NCI-H345 treated with DMSO at 0.1 percent for 48 hours (cell line): ENCODE measurements around the gene HAS3.
"Not testable (repeated sequence)": the region's sequence is repeated elsewhere in the genome, so short reads cannot be mapped to it uniquely, and the experiment has no call there.

Experiments used
- DNase-seq: peaks from one replicate; lab custom pipeline; 2025; ENCODE audit not compliant: unreplicated experiment; lab: John Stamatoyannopoulos, UW

HAS3 gene

GRCh38 chr16:69141014-69141413, 35.6 kb downstream of the HAS3 start:
- DNase-seq = no peak

DNA sequence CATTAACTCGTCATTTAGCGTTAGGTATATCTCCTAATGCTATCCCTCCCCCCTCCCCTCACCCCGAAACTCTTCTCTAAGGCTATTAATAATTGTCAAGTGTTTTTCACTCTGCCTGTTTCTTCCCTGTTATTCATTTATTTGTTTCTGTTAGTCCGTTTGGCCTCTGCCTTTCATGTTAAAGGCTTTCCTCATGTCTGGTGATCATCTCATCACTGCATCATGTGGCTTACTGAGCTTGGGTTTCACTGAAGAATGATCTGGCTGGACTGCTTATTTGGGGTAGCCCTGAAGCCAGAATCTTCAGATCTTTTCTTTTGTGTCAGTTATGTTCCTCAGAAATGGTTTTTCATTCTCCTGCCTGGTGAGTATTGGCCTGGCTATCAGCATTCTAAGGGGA, 36.5 kb downstream of the HAS3 start:
- no peak for DNase-seq

DNA sequence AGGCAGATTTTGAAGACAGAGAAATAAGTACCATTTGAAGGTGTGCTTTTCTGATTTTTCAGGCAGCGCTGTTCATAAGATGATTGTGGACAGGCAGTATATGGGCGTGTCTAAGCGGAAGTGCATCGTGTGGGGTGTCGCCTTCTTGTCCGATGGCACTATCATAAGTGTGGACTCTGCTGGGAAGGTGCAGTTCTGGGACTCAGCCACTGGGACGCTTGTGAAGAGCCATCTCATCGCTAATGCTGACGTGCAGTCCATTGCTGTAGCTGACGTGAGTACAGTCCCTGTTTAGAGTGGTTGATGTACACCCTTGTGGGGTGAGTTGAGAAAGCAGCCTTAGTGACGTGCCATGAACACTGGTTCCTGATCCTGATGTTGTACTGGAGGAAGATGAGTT, 37.7 kb downstream of the HAS3 start:
- DNase-seq = no peak

DNA sequence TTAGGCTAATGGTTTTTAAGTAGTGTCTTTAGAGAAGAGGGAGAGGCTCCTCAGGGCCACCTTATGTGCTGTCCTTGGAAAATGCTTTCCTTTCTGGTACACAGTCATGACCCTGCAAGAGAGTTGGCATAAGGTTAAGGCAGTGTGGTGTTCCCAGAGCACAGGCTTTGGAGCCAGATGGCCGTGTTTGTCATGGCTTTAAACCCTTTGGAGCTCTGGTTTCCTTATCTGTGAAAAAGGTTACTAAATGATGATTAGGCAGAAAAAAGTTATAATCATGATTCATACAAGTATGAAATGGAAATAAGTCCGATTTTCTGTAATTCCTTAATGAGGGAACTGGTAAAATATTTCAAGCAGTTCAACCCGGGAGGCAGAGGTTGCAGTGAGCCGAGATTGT, 40.2 kb downstream of the HAS3 start:
- DNase-seq = no peak

- DNase-seq = not testable (repeated sequence)
These were observed 44.2 kb downstream of the HAS3 start for GRCh38 chr16:69149621-69150020.

GRCh38 chr16:69150146-69150865, 44.9 kb downstream of the HAS3 start:
- DNase-seq = peak; percentile 32

DNA sequence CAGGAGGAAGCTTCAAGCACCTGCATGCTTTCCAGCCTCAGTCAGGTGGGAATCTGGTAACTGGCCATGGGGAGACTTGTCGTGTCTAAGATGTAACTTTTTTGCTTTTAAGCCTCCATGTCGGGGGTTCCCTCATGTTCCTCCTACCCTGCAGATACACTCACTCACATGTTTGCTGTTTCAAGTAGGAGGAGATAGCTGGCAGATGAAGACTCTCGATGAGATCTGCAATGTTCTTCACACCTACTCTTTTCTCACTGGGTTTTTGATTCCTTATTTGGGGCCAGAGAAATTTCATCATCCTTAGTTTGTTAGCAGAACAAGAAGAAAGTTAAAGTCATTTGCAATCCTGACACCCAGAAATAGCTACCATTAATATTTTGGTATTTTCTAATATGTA, 51.7 kb downstream of the HAS3 start:
- no peak for DNase-seq

GRCh38 chr16:69160192-69160591, 54.7 kb downstream of the HAS3 start:
- DNase-seq = no peak

- DNase-seq = no peak
These were observed 60.1 kb downstream of the HAS3 start for GRCh38 chr16:69165584-69165983.

DNA sequence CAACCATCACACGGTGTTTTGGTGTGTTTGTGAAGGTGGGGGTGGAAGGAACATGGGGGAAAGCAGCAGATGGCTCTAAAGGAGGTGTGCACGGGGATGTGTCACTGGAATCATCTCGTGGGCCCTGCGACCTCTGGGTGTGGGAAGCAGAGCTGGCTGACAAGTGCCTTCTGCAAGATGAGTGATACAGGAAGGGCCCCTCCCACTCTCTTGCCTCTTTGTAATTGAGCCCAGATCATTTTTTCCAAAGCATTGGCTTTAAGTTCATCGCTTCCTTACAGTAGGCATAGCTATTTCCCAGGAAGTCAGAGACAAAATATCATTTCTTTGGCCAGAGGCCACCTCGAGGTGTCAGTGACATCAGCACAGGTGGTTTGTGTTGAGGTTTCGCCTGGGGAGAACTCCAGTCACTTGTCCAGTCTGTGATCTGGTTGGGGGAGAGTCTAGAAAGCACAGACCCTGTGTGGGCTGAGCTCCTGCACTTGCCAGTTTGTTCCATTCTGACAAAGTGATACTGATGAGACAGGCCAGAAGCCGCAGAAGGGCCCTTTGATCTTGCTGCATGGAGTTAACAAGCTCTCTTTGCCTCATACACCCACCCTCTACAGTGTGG, 60.9 kb downstream of the HAS3 start:
- DNase-seq = no peak

- DNase-seq = no peak
These were observed 61.8 kb downstream of the HAS3 start for GRCh38 chr16:69166946-69167930.
